WTC11 (cell line): ENCODE results near the gene SLC35B3. TPM values are rescaled to one million over a fixed set of nuclear protein-coding genes. Genes with fewer than 3 reads are reported as not detected.

Experiments used
- ATAC-seq: fragments of 200-7000 bp; cut with Tn5 transposase; 2 replicates; pipeline ENCODE4 v1.10.0; 2021; ENCODE audit warnings: mild to moderate bottlenecking, moderate library complexity
- CTCF ChIA-PET: fragments of 300-600 bp; sonication (Branson Sonifier 250); formaldehyde crosslinking; loops from one replicate; lab custom pipeline; 2021; ENCODE audit warnings: antibody characterized with exemption; lab: Charles Lee
- POLR2A ChIA-PET: fragments of 350-600 bp; sonication (Branson Sonifier 250); formaldehyde crosslinking; loops from one replicate; lab custom pipeline; 2021; ENCODE audit warnings: antibody characterized with exemption; lab: Charles Lee
- DNase-seq: peaks from one replicate; pipeline ENCODE4 v3.0.0; 2021; ENCODE audit warnings: low spot score
- H3K27ac Mint-ChIP-seq: 2 replicates; pipeline ENCODE4 v1.8.0; 2021; ENCODE audit warnings: mixed read lengths
- H3K27me3 Mint-ChIP-seq: 2 replicates; pipeline ENCODE4 v1.8.0; 2021; ENCODE audit warnings: low read depth, mild to moderate bottlenecking, moderate library complexity, mixed read lengths
- H3K36me3 Mint-ChIP-seq: 2 replicates; pipeline ENCODE4 v1.8.0; 2021; ENCODE audit warnings: mixed read lengths
- H3K4me1 Mint-ChIP-seq: 2 replicates; pipeline ENCODE4 v1.8.0; 2022; ENCODE audit warnings: mixed read lengths
- H3K4me3 Mint-ChIP-seq: 2 replicates; pipeline ENCODE4 v1.8.0; 2021; ENCODE audit warnings: mild to moderate bottlenecking, moderate library complexity, mixed read lengths
- H3K9me3 Mint-ChIP-seq: 2 replicates; pipeline ENCODE4 v1.8.0; 2021; ENCODE audit warnings: mixed read lengths
- CBFB ChIP-seq: sonication (generic); formaldehyde crosslinking; IDR thresholded peaks from 2 replicates; pipeline ENCODE4 v1.8.1; 2022; ENCODE audit warnings: mild to moderate bottlenecking, low read depth, missing genetic modification reagents
- CREM ChIP-seq: sonication (generic); formaldehyde crosslinking; IDR thresholded peaks from 2 replicates; pipeline ENCODE4 v1.8.1; 2022; ENCODE audit warnings: mild to moderate bottlenecking, missing genetic modification reagents, moderate library complexity
- E2F4 ChIP-seq: sonication (generic); formaldehyde crosslinking; IDR thresholded peaks from 2 replicates; pipeline ENCODE4 v1.8.1; 2022; ENCODE audit warnings: low read depth, mild to moderate bottlenecking, moderate library complexity, missing genetic modification reagents, borderline replicate concordance
- FOXJ3 ChIP-seq: sonication (generic); formaldehyde crosslinking; IDR thresholded peaks from 2 replicates; pipeline ENCODE4 v1.9.0; 2021; ENCODE audit warnings: missing genetic modification reagents, mild to moderate bottlenecking, borderline replicate concordance
- FOXP1 ChIP-seq: sonication (generic); formaldehyde crosslinking; IDR thresholded peaks from 2 replicates; pipeline ENCODE4 v1.8.0; 2022; ENCODE audit warnings: missing genetic modification reagents, mild to moderate bottlenecking, moderate library complexity, borderline replicate concordance
- JUN ChIP-seq: sonication (generic); formaldehyde crosslinking; IDR thresholded peaks from 2 replicates; pipeline ENCODE4 v1.8.0; 2023; ENCODE audit warnings: mild to moderate bottlenecking, missing genetic modification reagents
- MAX ChIP-seq: sonication (generic); formaldehyde crosslinking; IDR thresholded peaks from 2 replicates; pipeline ENCODE4 v1.8.0; 2022; ENCODE audit warnings: mild to moderate bottlenecking, missing genetic modification reagents
- MLX ChIP-seq: sonication (generic); formaldehyde crosslinking; IDR thresholded peaks from 2 replicates; pipeline ENCODE4 v1.8.1; 2023; ENCODE audit warnings: mild to moderate bottlenecking, missing genetic modification reagents, moderate library complexity
- PREB ChIP-seq: sonication (generic); formaldehyde crosslinking; IDR thresholded peaks from 2 replicates; pipeline ENCODE4 v1.8.1; 2022; ENCODE audit warnings: mild to moderate bottlenecking, missing genetic modification reagents, moderate library complexity, borderline replicate concordance
- RORB ChIP-seq: fragments of 250-450 bp; sonication (Bioruptor Pico); IDR thresholded peaks from 2 replicates; pipeline ENCODE4 v1.9.0; 2021; ENCODE audit warnings: mild to moderate bottlenecking
- SMAD4 ChIP-seq: sonication (generic); formaldehyde crosslinking; IDR thresholded peaks from 2 replicates; pipeline ENCODE4 v1.8.0; 2022; ENCODE audit warnings: mild to moderate bottlenecking, missing genetic modification reagents
- TP53 ChIP-seq: sonication (generic); formaldehyde crosslinking; IDR thresholded peaks from 2 replicates; pipeline ENCODE4 v1.8.1; 2023; ENCODE audit warnings: mild to moderate bottlenecking, missing genetic modification reagents
- USF2 ChIP-seq: sonication (generic); formaldehyde crosslinking; IDR thresholded peaks from 2 replicates; pipeline ENCODE4 v1.8.1; 2023; ENCODE audit warnings: mild to moderate bottlenecking, missing genetic modification reagents, moderate library complexity
- ZMAT4 ChIP-seq: fragments of 250-450 bp; sonication (Bioruptor Pico); IDR thresholded peaks from 2 replicates; pipeline ENCODE4 v1.9.0; 2021; ENCODE audit warnings: mild to moderate bottlenecking
- ZNF121 ChIP-seq: sonication (generic); formaldehyde crosslinking; IDR thresholded peaks from 2 replicates; pipeline ENCODE4 v1.8.0; 2023; ENCODE audit warnings: missing genetic modification reagents
- ZNF281 ChIP-seq: sonication (generic); formaldehyde crosslinking; IDR thresholded peaks from 2 replicates; pipeline ENCODE4 v1.8.0; 2023; ENCODE audit warnings: mild to moderate bottlenecking, missing genetic modification reagents
- ZNF317 ChIP-seq: sonication (generic); formaldehyde crosslinking; IDR thresholded peaks from 2 replicates; pipeline ENCODE4 v1.8.1; 2023; ENCODE audit warnings: low read depth, mild to moderate bottlenecking, moderate library complexity, missing genetic modification reagents, borderline replicate concordance
- ZNF423 ChIP-seq: fragments of 250-450 bp; sonication (Bioruptor Pico); IDR thresholded peaks from 2 replicates; pipeline ENCODE4 v2.1.2; 2022; ENCODE audit warnings: mild to moderate bottlenecking, moderate library complexity
- ZNF425 ChIP-seq: fragments of 250-450 bp; sonication (Bioruptor Pico); conservative IDR thresholded peaks from 2 replicates; pipeline ENCODE4 v1.9.0; 2021; ENCODE audit warnings: mild to moderate bottlenecking
- ZNF671 ChIP-seq: fragments of 250-450 bp; sonication (Bioruptor Pico); IDR thresholded peaks from 2 replicates; pipeline ENCODE4 v1.8.0; 2021; ENCODE audit warnings: mild to moderate bottlenecking
- total RNA-seq: library from RNA; stranded (reverse); gene quantifications from 3 replicates; pipeline ENCODE4 v1.2.3, GENCODE V29; 2021

SLC35B3 gene
- total RNA-seq, 1 experiment from 2014 or later: 8.4 TPM

GRCh38 chr6:8391934-8392333 is 43.4 kb downstream of the SLC35B3 start:
- H3K4me3 Mint-ChIP-seq: no peak overlapping the region
- DNase-seq: no peak
- H3K36me3 Mint-ChIP-seq: no peaks in the 10 kb centered on the region
- H3K4me1 Mint-ChIP-seq: peaks cover 20% of the 10 kb centered on the region
- no peaks in the 10 kb centered on the region for H3K27me3 Mint-ChIP-seq
- CTCF ChIA-PET: no interaction called here
- TF ChIP-seq PREB (no peak), ZNF671 (CRISPR knock-in tag) (no peak), USF2 (no peak), SMAD4 (no peak), FOXJ3 (CRISPR knock-in tag) (no peak), ZNF281 (CRISPR knock-in tag) (no peak), E2F4 (CRISPR knock-in tag) (no peak), MLX (CRISPR knock-in tag) (no peak), JUN (CRISPR knock-in tag) (no peak), RORB (CRISPR knock-in tag) (no peak), ZMAT4 (CRISPR knock-in tag) (no peak), FOXP1 (CRISPR knock-in tag) (no peak), ZNF121 (CRISPR knock-in tag) (no peak), MAX (CRISPR knock-in tag) (no peak), ZNF425 (CRISPR knock-in tag) (no peak), ZNF317 (CRISPR knock-in tag) (no peak), CREM (no peak), TP53 (no peak), ZNF423 (CRISPR knock-in tag) (no peak), CBFB (CRISPR knock-in tag) (no peak)
- no peak for ATAC-seq
- POLR2A ChIA-PET: no interaction called here
- H3K27ac Mint-ChIP-seq: no peak overlapping the region
- peaks cover 9% of the 10 kb centered on the region; the same call in 1 of the 2 replicates for H3K9me3 Mint-ChIP-seq
